Measurements from ENCODE around the gene CALY. TPM values are rescaled to one million over a fixed set of nuclear protein-coding genes. Genes with fewer than 3 reads are reported as not detected.
A peak's percentile ranks its signal among the peaks of the same experiment; 100 is the strongest.

CALY gene
- polyA plus RNA-seq, 1 of the 3 experiments (the other 2 are of a cell fraction): 3.3 TPM

GRCh38 chr10:133335246-133336117, 1.2 kb downstream of the CALY start:
- TF ChIP-seq FOXJ3 (CRISPR knock-in tag; IDR thresholded peaks at IDR 0.05) (no peak), MAX (IDR thresholded peaks at IDR 0.05; ENCODE audit: low read depth) (no peak), TEAD4 (IDR thresholded peaks at IDR 0.05; ENCODE audit: borderline replicate concordance, insufficient read depth) (no peak), USF1 (IDR thresholded peaks at IDR 0.05; ENCODE audit: borderline replicate concordance, low read depth) (no peak), MXI1 (IDR thresholded peaks at IDR 0.05; ENCODE audit: low read depth, low read length) (no peak), NRF1 (IDR thresholded peaks at IDR 0.05; ENCODE audit: low read depth, low read length) (no peak), GABPA (IDR thresholded peaks at IDR 0.05; ENCODE audit: low read depth) (no peak), TCF12 (IDR thresholded peaks at IDR 0.05) (no peak), EZH2phosphoT487 (IDR thresholded peaks at IDR 0.05; ENCODE audit: borderline replicate concordance, low read depth) (no peak)
- no peaks in the 10 kb centered on the region for H3K36me3 ChIP-seq (replicated peaks in 1 of 2; ENCODE audit: control insufficient read depth in 1 of 2, insufficient read depth in 2 of 2, low read length in 1 of 2)
- peak; percentile 67 for DNase-seq
- no peaks in the 10 kb centered on the region for H3K9me3 ChIP-seq
- H3K9me2 ChIP-seq: no peaks in the 10 kb centered on the region
- H3F3A ChIP-seq (replicated peaks; ENCODE audit: insufficient read depth): no peaks in the 10 kb centered on the region
- H3K4me2 ChIP-seq: peak overlapping the region; percentile 79
- H3K27ac ChIP-seq (ENCODE audit: low read depth in 2 of 2, low read length in 1 of 2): no peak overlapping the region
- H3K9ac ChIP-seq: no peak overlapping the region
- no peak overlapping the region for H2AFZ ChIP-seq (ENCODE audit: low read depth)
- peak overlapping the region; percentile 30 to 46; a peak in 3 of 4 replicates for H3K4me3 ChIP-seq (ENCODE audit: low read depth in 2 of 2, low read length in 1 of 2)
- CTCF ChIA-PET: interaction anchor here (1.0 to 1.4 kb wide), 5 partner anchors 11 to 28 kb away, joined by 3 to 4 read pairs (median 3); partner anchors contain the start of genes FUOM and PRAP1
- POLR2A ChIA-PET: interaction anchor here (1.1 to 1.5 kb wide), 2 partner anchors 10 to 12 kb away, joined by 4 to 6 read pairs; partner anchors contain the start of gene PRAP1
- H4K20me1 ChIP-seq (ENCODE audit: insufficient read depth): no peaks in the 10 kb centered on the region
- peaks cover 0 to 2% of the 10 kb centered on the region in 2 experiments; a peak in 2 of 4 replicates for H3K4me1 ChIP-seq (ENCODE audit: control insufficient read depth in 1 of 2, insufficient read depth in 2 of 2, low read depth in 1 of 2, low read length in 1 of 2)
- peaks cover 65% of the 10 kb centered on the region for H3K27me3 ChIP-seq (ENCODE audit: insufficient read depth)
- H3K79me2 ChIP-seq (ENCODE audit: insufficient read depth): no peaks in the 10 kb centered on the region
- 0% methylated on average over 9 of the region's 75 CpGs for WGBS (ENCODE audit: low lambda C conversion rate)

GRCh38 chr10:133334503-133335245, 2.0 kb downstream of the CALY start:
- H3K9ac ChIP-seq: no peak overlapping the region
- peaks cover 57% of the 10 kb centered on the region for H3K27me3 ChIP-seq (ENCODE audit: insufficient read depth)
- ChIA-PET POLR2A (interaction anchor here (0.6 to 1.1 kb wide), 2 partner anchors 13 to 28 kb away, joined by 4 read pairs; partner anchors contain the start of gene PRAP1), CTCF (interaction anchor here (1.0 to 1.2 kb wide), 3 partner anchors 13 to 27 kb away, joined by 3 to 4 read pairs (median 3); partner anchors contain the start of gene PRAP1)
- no peak for TF ChIP-seq FOXM1 (IDR thresholded peaks at IDR 0.05; ENCODE audit: low read depth)
- no peak for TF ChIP-seq RXRA (IDR thresholded peaks at IDR 0.05; ENCODE audit: borderline replicate concordance, low read depth)
- TF ChIP-seq FOXJ3 (CRISPR knock-in tag; IDR thresholded peaks at IDR 0.05): no peak
- no peak for TF ChIP-seq MXI1 (IDR thresholded peaks at IDR 0.05; ENCODE audit: low read depth, low read length)
- no peak for TF ChIP-seq RAD21 (IDR thresholded peaks at IDR 0.05; ENCODE audit: low read length)
- TF ChIP-seq TEAD4 (IDR thresholded peaks at IDR 0.05; ENCODE audit: borderline replicate concordance, insufficient read depth): no peak
- no peak for TF ChIP-seq SIN3A (IDR thresholded peaks at IDR 0.05; ENCODE audit: borderline replicate concordance, low read depth, low read length)
- no peak for TF ChIP-seq MAX (IDR thresholded peaks at IDR 0.05; ENCODE audit: low read depth)
- no peak for TF ChIP-seq GABPA (IDR thresholded peaks at IDR 0.05; ENCODE audit: low read depth)
- no peak for TF ChIP-seq RCOR1 (IDR thresholded peaks at IDR 0.05; ENCODE audit: low read length)
- TF ChIP-seq ZBTB33 (IDR thresholded peaks at IDR 0.05; ENCODE audit: borderline replicate concordance, low read depth): no peak
- TF ChIP-seq RFX5 (IDR thresholded peaks at IDR 0.05; ENCODE audit: low read length): no peak
- TF ChIP-seq EP300 (IDR thresholded peaks at IDR 0.05; ENCODE audit: borderline replicate concordance in 1 of 2, low read depth in 1 of 2, low read length in 1 of 2): no peak
- TF ChIP-seq NRF1 (IDR thresholded peaks at IDR 0.05; ENCODE audit: low read depth, low read length): no peak
- TF ChIP-seq SMC3 (IDR thresholded peaks at IDR 0.05; ENCODE audit: low read depth, low read length): no peak
- TF ChIP-seq JUND (IDR thresholded peaks at IDR 0.05): no peak
- no peak for TF ChIP-seq YY1 (IDR thresholded peaks at IDR 0.05; ENCODE audit: low read depth)
- no peak for TF ChIP-seq EZH2phosphoT487 (IDR thresholded peaks at IDR 0.05; ENCODE audit: borderline replicate concordance, low read depth)
- no peak overlapping the region for H3K27ac ChIP-seq (ENCODE audit: low read depth in 2 of 2, low read length in 1 of 2)
- H4K20me1 ChIP-seq (ENCODE audit: insufficient read depth): no peaks in the 10 kb centered on the region
- WGBS (ENCODE audit: low lambda C conversion rate): 21% methylated on average over 9 of the region's 51 CpGs
- H2AFZ ChIP-seq (ENCODE audit: low read depth): no peak overlapping the region
- no peaks in the 10 kb centered on the region for H3F3A ChIP-seq (replicated peaks; ENCODE audit: insufficient read depth)
- no peaks in the 10 kb centered on the region for H3K79me2 ChIP-seq (ENCODE audit: insufficient read depth)
- no peaks in the 10 kb centered on the region for H3K36me3 ChIP-seq (replicated peaks in 1 of 2; ENCODE audit: control insufficient read depth in 1 of 2, insufficient read depth in 2 of 2, low read length in 1 of 2)
- peak overlapping the region; percentile 79; the same call in 1 of the 2 replicates for H3K4me2 ChIP-seq
- peak; percentile 70 for DNase-seq
- no peaks in the 10 kb centered on the region for H3K9me3 ChIP-seq
- no peaks in the 10 kb centered on the region for H3K9me2 ChIP-seq
- H3K4me3 ChIP-seq (ENCODE audit: low read depth in 2 of 2, low read length in 1 of 2): peak overlapping the region; percentile 30 to 46; a peak in 3 of 4 replicates
- peaks cover 0 to 2% of the 10 kb centered on the region in 2 experiments; a peak in 2 of 4 replicates for H3K4me1 ChIP-seq (ENCODE audit: control insufficient read depth in 1 of 2, insufficient read depth in 2 of 2, low read depth in 1 of 2, low read length in 1 of 2)

Data from SK-N-SH (cell line).